ENCODE results near the gene RAB6A. TPM values are rescaled to one million over a fixed set of nuclear protein-coding genes. Genes with fewer than 3 reads are reported as not detected.
"Not testable (repeated sequence)": the region's sequence is repeated elsewhere in the genome, so short reads cannot be mapped to it uniquely, and the experiment has no call there.

The RAB6A gene
- 40.2 and 40.9 TPM in 2 replicates for total RNA-seq (2014; rRNA removed; shearing (Covaris generic))

DNA sequence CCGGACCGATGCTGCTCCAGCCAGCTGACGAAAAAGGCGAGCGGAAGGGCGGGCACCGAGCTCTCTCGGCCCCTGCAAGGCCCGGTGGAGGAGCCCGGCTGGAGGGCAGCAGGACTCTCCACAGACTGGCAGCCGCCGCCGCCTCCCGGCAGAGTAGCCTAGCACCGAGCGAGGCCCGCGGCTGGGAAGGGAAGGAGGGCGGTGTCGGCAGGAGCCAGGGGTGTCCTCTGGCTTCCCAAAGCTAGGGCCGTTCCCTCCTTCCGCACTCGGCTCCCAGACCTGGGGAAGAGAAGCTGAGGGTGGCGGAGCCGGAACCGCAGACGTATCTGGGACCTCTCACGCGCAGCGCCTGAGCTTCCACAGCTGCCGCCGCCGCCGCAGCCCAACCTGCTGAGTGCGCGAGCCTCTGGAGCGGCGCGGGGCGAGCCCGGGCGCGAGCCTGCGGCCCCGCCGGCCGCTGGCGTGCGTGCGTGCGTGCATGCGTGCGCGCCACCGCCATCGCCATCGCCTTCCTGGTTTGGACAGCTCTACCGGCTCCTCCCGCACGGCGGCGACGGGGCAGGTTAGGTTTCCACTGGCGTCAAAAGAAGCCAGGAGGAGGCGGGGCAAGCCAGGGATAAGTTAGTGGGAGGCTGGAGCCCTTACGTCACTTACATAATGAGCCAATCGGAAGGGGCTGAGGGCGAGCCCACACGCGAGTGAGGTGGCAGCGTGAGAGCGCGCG lies at the start of gene RAB6A:
Gene RAB6A (minus strand): TSS at position 396 of the 724 bp plus-strand sequence. CDS start 439 bp downstream, outside the sequence.
- H3K4me3 ChIP-seq: peak within 1 kb of the TSS; percentile 79
- H3K27me3 ChIP-seq (replicated peaks): no peaks in the 10 kb centered on the region
- no peaks in the 10 kb centered on the region for H3K9me3 ChIP-seq (replicated peaks)
- DNase-seq (ENCODE audit: low read depth in 1 of 2, low spot score in 2 of 2): peak; percentile 91 to 98
- H3K27ac ChIP-seq: peak within 1 kb of the TSS; percentile 50
- peaks cover 13% of the 10 kb centered on the region for H3K4me1 ChIP-seq (replicated peaks)
- no peaks in the 10 kb centered on the region for H3K36me3 ChIP-seq

DNA sequence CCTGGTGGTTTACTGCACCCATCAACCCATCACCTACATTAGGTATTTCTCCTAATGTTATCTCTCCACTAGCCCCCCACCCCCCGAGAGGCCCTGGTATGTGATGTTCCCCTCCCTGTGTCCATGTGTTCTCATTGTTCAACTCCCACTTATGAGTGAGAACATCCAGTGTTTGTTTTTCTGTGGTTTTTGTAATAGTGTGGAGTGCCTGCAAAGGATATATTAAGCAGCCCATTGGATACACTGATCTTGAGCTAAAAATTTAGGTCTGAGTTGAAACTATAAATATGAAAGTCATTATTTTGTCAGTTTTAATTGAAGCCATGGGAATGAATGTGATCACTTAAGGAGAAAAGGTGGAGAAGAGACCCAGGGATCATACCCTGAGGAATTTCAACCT lies 49.8 kb upstream of the RAB6A start:
- H3K27ac ChIP-seq: no peak overlapping the region
- peak in 1 of 2 experiments; percentile 34 for DNase-seq (ENCODE audit: low read depth in 1 of 2, low spot score in 2 of 2)
- H3K27me3 ChIP-seq (replicated peaks): no peaks in the 10 kb centered on the region
- H3K9me3 ChIP-seq (replicated peaks): no peaks in the 10 kb centered on the region
- H3K4me3 ChIP-seq: no peak overlapping the region
- no peaks in the 10 kb centered on the region for H3K36me3 ChIP-seq
- H3K4me1 ChIP-seq (replicated peaks): peaks cover 6% of the 10 kb centered on the region

DNA sequence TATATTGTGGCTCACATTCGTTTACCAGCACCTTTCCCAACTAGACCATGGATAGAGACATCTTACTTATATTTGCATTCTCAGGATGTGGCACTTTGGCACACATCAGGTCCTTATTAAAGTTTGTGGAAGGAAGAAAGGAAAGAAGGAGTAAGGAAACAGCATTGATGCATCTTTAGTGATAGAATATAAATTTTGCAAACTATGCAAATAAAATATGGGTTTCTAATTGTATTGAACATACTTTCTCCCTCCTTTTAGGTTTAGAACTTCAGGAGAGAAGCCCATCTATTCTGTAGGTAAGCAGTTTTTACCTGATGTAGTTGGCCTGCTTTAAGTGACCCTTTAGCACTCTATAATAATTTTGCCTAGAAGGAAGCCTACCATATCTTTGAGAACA lies 47.2 kb upstream of the RAB6A start:
- H3K36me3 ChIP-seq: no peaks in the 10 kb centered on the region
- no peaks in the 10 kb centered on the region for H3K9me3 ChIP-seq (replicated peaks)
- no peak overlapping the region for H3K4me3 ChIP-seq
- H3K4me1 ChIP-seq (replicated peaks): peaks cover 6% of the 10 kb centered on the region
- no peak overlapping the region for H3K27ac ChIP-seq
- no peak for DNase-seq (ENCODE audit: low read depth in 1 of 2, low spot score in 2 of 2)
- no peaks in the 10 kb centered on the region for H3K27me3 ChIP-seq (replicated peaks)

DNA sequence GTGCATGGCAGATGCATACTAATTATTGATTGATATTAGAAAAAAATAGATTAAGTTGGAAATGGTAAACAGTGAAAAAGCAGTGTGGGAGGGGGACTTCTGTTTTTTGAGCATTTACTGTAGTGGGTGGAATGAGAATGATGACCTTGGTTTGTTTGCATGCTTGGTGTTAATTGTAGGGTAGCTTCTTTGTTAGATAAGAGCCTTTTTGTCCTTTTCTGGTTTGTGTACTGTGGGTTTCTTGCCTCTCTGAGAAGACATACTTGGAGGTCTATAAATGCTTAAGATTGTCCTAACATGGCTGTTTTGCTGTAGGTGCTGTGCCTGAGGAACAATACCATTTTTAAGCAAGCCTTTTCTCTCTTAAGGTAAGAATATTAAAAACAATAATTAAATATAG lies 43.8 kb upstream of the RAB6A start:
- Histone ChIP-seq H3K36me3 (no peaks in the 10 kb centered on the region), H3K9me3 (replicated peaks) (no peaks in the 10 kb centered on the region), H3K27ac (no peak overlapping the region), H3K4me1 (replicated peaks) (no peaks in the 10 kb centered on the region), H3K4me3 (no peak overlapping the region), H3K27me3 (replicated peaks) (no peaks in the 10 kb centered on the region)
- DNase-seq (ENCODE audit: low read depth in 1 of 2, low spot score in 2 of 2): no peak

DNA sequence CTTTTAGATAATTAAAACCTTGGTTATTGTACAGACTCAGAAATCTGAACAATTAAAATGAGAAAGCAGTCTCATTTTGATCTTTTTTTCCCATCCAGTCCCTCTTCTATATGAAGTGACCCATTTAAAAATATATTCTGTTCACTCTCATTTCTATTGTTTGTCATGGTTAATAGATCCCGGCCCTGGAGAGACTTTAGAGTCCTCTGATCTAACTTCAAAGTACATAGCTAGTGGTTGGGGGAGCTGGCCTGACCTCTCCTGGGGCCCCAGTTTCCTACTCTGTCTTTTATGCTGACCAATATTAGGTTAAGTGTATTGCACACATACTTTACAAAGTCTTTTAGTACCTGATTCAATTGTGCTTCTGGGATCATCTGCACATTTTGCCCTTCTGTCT lies 40.3 kb upstream of the RAB6A start:
- Histone ChIP-seq H3K9me3 (replicated peaks) (no peaks in the 10 kb centered on the region), H3K27ac (no peak overlapping the region), H3K36me3 (no peaks in the 10 kb centered on the region)

DNA sequence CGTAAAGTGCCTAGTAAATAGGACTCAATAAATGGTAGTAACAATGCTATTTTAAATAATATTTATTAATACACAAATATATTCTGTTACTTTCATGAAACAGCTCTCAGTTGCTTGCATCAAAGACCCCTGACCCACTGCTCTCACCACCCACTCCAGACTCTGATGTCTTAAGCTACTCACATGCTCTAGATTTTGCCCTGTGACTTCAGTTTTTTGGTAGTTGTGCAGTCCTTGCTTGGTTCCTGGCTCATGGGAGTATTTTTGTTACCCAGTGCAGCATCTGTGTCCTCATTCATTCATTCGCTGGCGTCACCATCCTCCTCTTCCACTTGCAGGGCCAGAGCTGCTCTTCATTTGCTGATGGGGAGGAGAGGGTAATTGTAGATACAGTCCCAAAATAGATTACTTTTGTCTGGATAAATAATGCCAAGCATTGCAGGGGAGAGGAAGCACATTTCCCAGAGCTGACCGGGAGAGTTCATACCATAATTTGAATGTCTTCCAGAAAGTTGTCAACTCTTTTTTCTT lies 39.5 kb upstream of the RAB6A start:
- H3K9me3 ChIP-seq (replicated peaks): no peaks in the 10 kb centered on the region
- DNase-seq (ENCODE audit: low read depth in 1 of 2, low spot score in 2 of 2): no peak
- H3K4me1 ChIP-seq (replicated peaks): no peaks in the 10 kb centered on the region
- no peaks in the 10 kb centered on the region for H3K36me3 ChIP-seq
- no peak overlapping the region for H3K4me3 ChIP-seq
- no peaks in the 10 kb centered on the region for H3K27me3 ChIP-seq (replicated peaks)
- H3K27ac ChIP-seq: no peak overlapping the region

More for the DNA sequence above, 40.3 kb upstream of the RAB6A start:
- no peak for DNase-seq (ENCODE audit: low read depth in 1 of 2, low spot score in 2 of 2)
- Histone ChIP-seq H3K27me3 (replicated peaks) (no peaks in the 10 kb centered on the region), H3K4me1 (replicated peaks) (no peaks in the 10 kb centered on the region), H3K4me3 (no peak overlapping the region)

DNA sequence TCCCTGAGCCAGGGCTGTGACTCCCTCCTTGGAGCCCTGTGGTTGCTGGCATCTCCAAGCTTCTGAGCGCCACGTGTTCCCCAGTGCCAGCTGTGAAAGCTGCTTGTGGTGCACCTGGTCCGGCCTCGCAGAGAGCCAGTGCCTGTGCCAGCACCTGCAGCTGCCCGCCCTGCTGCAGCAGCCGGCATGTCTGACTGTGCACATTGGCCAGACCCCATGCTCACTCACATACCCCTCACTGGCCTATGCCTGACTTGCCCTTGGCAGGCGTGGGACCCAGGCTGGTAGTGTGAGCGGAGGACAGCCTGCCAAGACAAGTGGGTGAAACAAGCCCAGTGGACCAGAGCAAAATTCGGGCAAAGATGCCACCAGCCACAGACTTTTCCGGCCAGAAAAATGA lies 36.6 kb upstream of the RAB6A start:
- no peak overlapping the region for H3K27ac ChIP-seq
- no peak for DNase-seq (ENCODE audit: low read depth in 1 of 2, low spot score in 2 of 2)
- no peaks in the 10 kb centered on the region for H3K27me3 ChIP-seq (replicated peaks)
- no peaks in the 10 kb centered on the region for H3K9me3 ChIP-seq (replicated peaks)
- H3K36me3 ChIP-seq: no peaks in the 10 kb centered on the region
- no peak overlapping the region for H3K4me3 ChIP-seq
- H3K4me1 ChIP-seq (replicated peaks): no peaks in the 10 kb centered on the region

DNA sequence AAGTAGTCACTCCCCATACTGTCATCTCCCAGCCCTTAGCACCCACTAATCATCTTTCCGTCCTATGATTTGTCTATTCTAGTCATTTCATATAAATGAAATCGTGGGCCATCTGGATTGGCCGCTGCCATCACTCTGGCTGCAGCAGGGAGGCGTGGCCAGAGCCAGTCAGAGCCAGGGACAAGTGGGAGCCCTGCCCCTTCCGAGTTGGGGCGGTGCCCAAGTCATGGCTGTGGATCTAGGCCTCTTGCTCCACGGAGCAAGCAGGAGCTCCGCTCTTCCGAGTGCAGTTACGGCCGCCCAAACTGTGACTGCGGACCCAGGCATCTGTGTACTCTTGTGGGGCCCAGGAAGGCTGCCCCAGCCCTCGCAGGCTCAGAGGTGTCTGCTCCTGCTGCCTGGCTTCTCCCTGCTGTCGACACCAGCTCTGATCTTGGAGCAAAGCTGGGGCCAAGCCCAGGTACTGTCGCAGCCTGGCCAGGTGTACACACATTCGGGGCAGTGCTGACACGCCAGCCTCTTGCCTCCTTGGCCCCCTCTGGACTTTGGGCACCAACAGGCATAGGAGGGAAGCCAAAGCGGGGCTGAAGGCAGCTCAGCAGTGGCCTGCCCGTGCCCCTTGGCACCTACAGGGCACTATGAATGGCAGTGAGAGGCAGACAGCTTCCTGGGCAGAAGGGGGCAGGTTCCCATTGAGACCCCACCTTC lies 35.2 kb upstream of the RAB6A start:
- Histone ChIP-seq H3K27ac (no peak overlapping the region), H3K36me3 (no peaks in the 10 kb centered on the region), H3K9me3 (replicated peaks) (no peaks in the 10 kb centered on the region), H3K27me3 (replicated peaks) (no peaks in the 10 kb centered on the region), H3K4me1 (replicated peaks) (no peaks in the 10 kb centered on the region), H3K4me3 (no peak overlapping the region)
- DNase-seq (ENCODE audit: low read depth in 1 of 2, low spot score in 2 of 2): no peak

DNA sequence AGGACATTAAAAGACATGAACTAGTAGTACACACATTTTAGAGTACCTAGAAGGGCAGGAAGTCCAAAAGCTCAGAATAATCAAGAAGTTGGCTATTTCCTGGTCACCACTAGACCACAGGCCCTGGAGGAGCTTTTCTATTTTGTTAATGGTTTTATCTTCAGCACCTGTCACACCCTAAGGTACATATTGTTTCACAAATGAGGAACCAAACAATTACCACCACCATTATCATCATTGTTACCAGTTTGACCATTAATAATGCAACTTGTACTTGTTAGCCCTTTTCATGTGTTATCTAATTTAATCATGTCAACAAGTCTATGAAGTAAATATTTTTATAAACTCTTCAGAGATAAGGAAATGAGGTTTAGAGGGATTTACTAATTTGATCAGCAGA lies 31.7 kb upstream of the RAB6A start:
- no peaks in the 10 kb centered on the region for H3K36me3 ChIP-seq
- H3K27ac ChIP-seq: no peak overlapping the region
- H3K4me1 ChIP-seq (replicated peaks): peaks cover 4% of the 10 kb centered on the region; the same call in 1 of the 2 replicates
- DNase-seq (ENCODE audit: low read depth in 1 of 2, low spot score in 2 of 2): no peak
- no peaks in the 10 kb centered on the region for H3K27me3 ChIP-seq (replicated peaks)
- H3K4me3 ChIP-seq: no peak overlapping the region
- no peaks in the 10 kb centered on the region for H3K9me3 ChIP-seq (replicated peaks)

DNA sequence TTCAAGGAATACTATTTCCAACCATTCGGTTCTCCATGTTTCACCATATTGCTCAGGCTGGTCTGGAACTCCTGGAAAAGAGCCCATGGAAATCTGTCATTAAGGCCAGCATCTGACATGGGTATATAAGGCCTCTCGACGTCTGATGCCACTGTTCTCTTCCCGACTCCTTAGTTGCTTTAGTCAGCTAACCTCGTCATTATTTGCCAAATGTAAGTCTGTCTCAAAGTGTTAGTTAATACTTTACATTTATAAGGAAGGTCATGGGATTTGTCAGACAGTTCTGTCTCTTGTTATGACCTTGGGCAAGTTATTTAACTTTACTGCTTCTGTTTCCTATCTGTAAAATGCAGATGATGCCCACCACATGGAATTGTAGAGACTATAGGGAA lies 28.4 kb upstream of the RAB6A start:
- H3K36me3 ChIP-seq: no peaks in the 10 kb centered on the region
- no peaks in the 10 kb centered on the region for H3K27me3 ChIP-seq (replicated peaks)
- H3K4me1 ChIP-seq (replicated peaks): peaks cover 8% of the 10 kb centered on the region; the same call in 1 of the 2 replicates
- no peak for DNase-seq (ENCODE audit: low read depth in 1 of 2, low spot score in 2 of 2)
- no peaks in the 10 kb centered on the region for H3K9me3 ChIP-seq (replicated peaks)
- H3K4me3 ChIP-seq: no peak overlapping the region
- no peak overlapping the region for H3K27ac ChIP-seq

DNA sequence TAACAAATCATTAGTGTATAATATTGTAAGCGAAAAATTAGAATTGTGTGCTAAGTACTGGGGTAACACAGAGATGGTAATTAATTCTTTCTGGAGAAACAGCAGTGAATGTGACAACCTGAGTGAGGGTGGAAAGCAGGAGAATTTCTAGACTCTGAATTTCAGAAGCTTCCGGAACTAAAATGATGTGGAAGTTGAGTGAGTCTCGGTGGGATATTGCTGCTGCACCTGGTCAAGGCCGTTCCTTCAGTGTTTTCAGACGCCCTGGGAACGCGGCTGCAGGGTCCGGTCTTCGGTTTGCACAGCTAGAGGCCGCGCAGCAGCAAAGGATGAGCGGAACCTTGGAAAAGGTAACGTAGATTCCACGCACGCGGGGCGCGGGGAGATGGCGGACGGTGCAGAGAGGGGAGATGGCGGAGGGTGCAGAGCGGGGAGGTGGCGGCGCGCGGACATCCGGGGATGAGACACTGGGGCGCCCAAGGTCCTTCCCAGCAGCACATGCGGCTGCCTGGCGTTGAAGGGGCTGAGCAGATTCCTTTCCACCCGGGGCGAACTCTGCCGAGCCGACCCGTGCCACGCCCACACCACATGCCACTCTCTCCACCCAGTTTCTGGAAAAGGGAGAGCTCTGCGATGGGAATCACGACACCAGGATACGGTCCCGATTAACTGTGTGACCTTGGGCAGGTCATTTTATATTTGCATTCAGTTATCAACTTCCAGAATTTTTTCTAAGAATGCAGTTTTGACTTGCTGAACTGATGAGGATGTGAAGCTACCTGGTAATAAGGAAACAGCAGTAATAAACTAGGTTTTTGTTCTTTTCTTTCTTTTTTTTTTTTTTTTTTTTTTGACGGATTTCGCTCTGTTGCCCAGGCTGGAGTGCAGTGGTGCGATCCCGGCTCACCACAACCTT lies 27.0 kb upstream of the RAB6A start, which contains the start of gene MRPL48:
Gene MRPL48 (plus strand): TSS at position 232 of the 916 bp plus-strand sequence. CDS start 98 bp downstream, at position 330.
- H3K27ac ChIP-seq: peak within 1 kb of the TSS; percentile 49
- H3K4me3 ChIP-seq: peak within 1 kb of the TSS; percentile 67
- no peaks in the 10 kb centered on the region for H3K27me3 ChIP-seq (replicated peaks)
- DNase-seq (ENCODE audit: low read depth in 1 of 2, low spot score in 2 of 2): peak; percentile 88
- H3K36me3 ChIP-seq: no peaks in the 10 kb centered on the region
- peaks cover 8% of the 10 kb centered on the region; the same call in 1 of the 2 replicates for H3K4me1 ChIP-seq (replicated peaks)
- H3K9me3 ChIP-seq (replicated peaks): no peaks in the 10 kb centered on the region

DNA sequence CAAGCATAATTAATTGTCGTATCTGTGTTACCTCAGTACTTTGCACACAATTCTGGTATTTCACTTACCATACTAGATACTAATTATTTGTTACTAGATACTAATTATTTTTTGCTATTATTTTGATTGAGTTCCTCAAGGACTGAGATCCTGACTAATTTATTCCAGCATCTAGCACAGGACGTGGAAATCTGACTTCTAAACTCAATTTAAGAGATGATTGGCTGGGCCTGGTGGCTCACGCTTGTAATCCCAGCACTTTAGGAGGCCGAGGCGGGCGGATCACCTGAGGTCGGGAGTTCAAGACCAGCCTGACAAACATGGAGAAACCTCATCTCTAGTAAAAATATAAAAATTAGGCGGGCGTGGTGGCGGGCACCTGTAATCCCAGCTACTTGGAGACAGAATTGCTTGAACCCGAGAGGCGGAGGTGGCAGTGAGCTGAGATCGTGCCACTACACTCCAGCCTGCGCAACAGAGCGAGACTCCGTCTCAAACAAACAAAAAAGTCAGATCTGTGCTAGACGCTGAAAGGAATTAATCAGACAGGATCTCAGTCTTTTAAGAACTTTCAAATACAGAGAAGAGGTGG lies 26.3 kb upstream of the RAB6A start:
- Histone ChIP-seq H3K27ac (peak overlapping the region; percentile 49), H3K4me3 (peak overlapping the region; percentile 67), H3K4me1 (replicated peaks) (peaks cover 8% of the 10 kb centered on the region; the same call in 1 of the 2 replicates), H3K9me3 (replicated peaks) (no peaks in the 10 kb centered on the region), H3K36me3 (no peaks in the 10 kb centered on the region), H3K27me3 (replicated peaks) (no peaks in the 10 kb centered on the region)
- no peak for DNase-seq (ENCODE audit: low read depth in 1 of 2, low spot score in 2 of 2)

DNA sequence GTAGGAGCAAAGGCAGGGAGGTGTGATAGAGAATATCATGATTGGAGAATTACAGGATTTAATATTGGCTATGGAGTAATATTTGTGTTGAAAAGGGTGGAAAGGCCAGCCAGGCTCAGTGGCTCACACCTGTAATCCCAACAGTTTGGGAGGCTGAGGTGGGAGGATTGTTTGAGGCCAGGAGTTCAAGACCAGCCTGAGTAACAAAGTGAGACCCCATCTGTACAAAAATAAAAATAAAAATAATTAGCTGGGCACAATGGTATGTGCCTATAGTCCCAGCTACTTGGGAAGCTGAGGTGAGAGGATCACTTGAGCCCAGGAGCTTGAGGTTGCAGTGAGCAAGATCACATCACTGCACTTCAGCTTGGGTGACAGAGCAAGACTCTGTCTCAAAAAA lies 24.6 kb upstream of the RAB6A start:
- H3K36me3 ChIP-seq; H3K27ac ChIP-seq; DNase-seq (ENCODE audit: low read depth in 1 of 2, low spot score in 2 of 2); H3K4me3 ChIP-seq; H3K27me3 ChIP-seq (replicated peaks); H3K9me3 ChIP-seq (replicated peaks); H3K4me1 ChIP-seq (replicated peaks): not testable (repeated sequence)
